GM19455 (cell line): ENCODE results near the gene TMEM132D.

Experiments used
- ATAC-seq: cut with Tn5 transposase; IDR thresholded peaks from one replicate; pipeline ENCODE4 v1.9.1; 2021; ENCODE audit not compliant: unreplicated experiment

The TMEM132D gene

DNA sequence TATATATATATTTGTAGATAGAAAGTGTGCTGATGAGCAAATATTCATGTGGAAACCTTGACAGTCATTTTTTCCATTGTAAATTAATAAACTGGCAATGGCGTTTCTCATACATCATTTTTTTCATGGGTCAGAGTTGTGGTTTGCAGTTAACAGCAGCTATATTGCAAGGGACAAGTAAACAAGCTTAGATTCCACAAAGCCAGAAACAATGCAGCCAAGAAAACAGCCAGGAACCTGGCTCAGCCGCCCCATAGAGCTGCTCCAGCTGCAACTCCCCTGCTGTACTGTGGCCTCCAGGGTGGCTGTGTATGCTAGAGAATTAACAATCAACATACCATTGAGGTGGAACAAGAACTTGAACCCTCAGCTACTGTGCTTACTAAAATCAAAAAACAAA is 298.2 kb downstream of the TMEM132D start:
- no peak for ATAC-seq

DNA sequence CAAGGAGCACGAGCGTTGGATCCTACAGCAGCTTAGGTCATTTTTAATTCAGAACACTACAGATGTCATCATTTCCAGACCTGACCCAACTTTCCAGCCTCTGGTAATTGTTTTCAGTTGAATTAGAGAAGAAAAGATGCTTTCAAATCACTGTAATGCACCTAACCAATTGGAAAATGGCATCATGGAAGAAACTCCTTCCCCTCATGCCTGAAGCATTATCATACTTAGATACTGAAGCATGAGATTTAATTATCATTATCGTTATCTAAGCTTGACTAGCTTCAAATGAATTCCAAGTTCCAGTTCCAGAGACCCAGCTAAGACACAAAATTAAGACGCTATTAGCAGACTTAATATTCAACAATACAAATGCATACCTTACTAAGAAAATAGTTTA is 299.3 kb downstream of the TMEM132D start:
- ATAC-seq, result no peak

DNA sequence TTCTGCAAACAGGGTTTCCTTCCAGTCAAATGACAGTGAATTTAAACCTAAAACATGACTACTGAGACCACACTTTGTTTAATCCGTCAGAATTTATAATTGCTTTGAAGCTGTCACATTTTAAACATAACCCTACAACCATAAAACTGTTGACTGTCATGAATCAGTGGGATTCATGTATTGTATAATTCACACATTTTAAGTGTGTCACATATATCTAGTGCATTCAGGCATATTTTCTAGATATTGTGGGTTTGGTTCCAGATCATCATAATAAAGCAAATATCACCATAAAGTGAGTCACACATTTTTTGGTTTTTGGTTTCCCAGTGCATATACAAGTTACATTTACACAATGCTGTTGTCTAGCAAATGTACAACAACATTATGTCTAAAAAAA is 304.4 kb downstream of the TMEM132D start:
- ATAC-seq, result no peak

- no peak for ATAC-seq
Measured at GRCh38 chr12:129594098-129594497, 309.7 kb downstream of the TMEM132D start.

DNA sequence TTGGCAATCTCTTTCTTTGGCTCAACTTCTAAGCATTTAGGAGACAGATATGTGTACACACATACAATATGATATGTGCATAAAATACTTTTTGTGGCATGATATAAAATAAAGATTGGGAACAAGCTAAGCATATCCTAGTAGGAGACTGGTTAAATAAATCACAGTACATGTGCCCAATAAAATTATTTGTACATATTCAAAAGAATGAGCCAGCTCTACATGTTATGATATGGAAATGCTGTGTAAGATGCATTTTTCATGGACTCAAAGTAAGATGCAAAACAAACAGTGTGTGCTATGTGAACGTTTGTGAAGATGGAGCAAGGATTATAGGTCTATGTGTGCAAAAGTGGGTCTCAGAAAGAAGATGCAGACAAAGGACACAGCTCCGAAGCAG is 311.4 kb downstream of the TMEM132D start:
- ATAC-seq, result no peak

- ATAC-seq, result no peak
Measured at GRCh38 chr12:129589503-129589902, 314.3 kb downstream of the TMEM132D start.

- no peak for ATAC-seq
Measured at GRCh38 chr12:129588142-129588541, 315.7 kb downstream of the TMEM132D start.

GRCh38 chr12:129585296-129585695 is 318.5 kb downstream of the TMEM132D start:
- no peak for ATAC-seq

DNA sequence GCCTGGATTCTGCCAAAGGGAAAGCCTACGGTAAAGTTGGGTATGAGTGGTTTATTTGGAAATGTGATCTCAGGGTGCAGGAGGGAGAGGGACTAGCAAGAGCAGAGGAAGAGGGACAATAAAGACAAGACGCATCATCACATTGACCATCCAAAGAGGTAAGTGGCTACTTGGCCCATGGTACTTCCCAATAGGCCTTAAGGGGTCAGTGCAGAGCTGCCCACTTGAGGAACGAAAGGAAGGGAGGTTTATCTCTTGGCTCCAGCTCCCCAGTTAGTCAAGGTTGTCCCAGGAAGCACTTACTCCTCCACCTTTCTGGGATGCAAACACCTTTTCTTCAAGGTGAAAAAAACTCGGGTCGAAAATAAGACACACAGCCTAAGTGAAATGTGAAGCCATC is 323.9 kb downstream of the TMEM132D start:
- no peak for ATAC-seq

DNA sequence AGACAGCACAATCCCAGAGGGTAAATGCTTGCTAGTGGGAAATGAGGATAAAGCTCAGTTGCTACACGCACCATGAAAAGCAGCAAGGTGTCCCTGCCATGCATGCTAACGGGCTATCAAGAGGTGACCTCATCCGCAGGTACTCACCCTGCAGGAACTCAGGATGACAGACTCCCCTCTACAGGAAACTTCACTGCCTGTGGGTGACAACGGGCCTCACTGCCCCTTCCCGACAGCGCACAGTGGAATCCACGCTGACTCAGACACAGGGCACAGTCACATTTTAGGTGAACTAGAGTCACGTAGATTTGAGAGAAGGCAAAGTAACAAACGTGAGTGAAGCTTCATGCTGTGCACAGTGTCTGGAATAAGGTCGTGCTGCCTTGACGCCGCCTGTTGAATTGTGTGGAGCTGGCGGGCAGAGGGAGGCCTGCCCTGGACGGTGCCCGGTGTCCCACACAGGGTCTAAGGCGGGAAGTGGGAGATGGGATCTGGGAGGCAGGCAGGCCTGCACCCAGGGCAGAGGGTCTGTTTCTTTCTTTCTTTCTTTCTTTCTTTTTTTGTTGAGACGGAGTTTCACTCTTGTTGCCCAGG is 331.8 kb downstream of the TMEM132D start:
- no peak for ATAC-seq

DNA sequence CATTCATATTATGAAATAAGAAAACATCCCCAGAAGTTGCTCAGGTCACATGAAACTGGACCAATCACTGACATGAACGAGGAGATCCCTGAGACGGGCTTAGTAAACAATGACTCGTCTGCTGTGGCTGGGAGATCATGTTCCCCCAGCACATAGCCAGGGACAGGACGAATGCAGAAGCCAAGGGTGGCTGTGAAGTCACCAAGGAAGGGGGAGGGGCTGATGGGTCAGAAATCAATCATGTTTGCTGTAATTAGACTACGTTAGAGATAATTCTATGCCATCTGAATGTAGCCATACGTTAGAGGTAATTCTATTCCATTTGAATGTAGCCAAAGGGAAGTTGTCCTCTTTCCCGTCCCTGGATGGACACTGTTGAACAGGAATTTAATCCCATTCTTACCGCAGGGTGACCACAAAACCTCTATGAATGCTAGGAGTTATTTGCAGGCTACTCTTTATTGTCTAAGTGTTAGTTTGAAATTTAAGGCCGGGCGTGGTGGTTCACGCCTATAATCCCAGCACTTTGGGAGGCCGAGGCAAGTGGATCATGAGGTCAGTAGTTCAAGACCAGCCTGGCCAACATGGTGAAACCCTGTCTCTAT is 332.9 kb downstream of the TMEM132D start:
- no peak for ATAC-seq

DNA sequence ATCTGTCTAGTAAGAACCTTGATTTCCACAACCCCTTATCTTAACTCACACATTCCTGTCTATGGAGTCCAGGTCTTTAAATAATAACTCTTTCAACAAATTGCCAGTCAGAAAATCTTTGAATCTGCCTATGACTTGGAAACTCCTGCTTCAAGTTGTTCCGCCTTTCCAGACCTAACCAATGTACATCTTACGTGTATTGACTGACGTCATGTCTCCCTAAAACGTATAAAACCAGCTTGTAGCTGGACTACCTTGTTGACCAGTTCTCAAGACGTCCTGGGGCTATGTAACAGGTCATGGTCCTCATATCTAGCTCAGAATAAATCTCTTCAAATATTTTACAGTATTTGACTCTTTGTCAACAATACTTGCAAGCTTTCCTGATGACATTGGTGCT is 337.0 kb downstream of the TMEM132D start:
- no peak for ATAC-seq

DNA sequence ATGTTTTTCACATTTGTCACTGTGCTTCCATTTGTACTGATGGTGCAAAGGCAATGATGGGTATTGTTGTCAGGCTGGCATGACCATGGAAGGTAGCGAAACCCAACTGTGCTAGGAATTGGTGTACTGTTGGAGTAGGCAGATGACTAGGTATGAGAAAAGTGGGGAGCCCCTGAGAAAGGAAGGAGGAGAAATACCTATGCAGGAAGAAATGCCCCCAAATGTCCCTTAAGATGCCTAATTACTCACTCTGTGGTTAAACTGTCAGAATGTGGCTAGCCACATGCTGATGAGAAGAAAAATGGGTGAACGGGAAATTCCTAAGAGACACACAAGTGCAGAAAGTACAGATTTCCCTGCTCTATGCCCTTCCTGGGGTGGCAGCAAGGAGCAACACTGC is 339.1 kb downstream of the TMEM132D start:
- no peak for ATAC-seq

- no peak for ATAC-seq
Measured at GRCh38 chr12:129563266-129563665, 340.6 kb downstream of the TMEM132D start.

DNA sequence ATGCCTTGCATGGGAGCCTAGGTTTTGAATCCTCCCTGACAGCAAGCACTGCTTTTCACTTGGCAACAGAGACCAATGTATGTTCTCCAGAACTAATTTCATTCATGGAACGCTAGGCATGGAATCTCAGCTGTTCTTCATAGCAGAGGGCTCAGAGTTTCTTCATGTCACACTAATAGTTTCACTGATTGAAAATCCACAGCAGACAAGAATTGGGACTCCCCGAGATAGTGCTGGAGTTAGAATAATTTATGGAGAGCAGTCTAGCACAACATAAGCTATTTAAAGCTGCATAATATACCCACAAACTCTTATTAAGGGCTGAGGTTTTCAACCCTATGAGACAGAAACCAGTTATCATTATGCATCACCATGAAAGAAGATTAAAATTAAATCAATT is 342.5 kb downstream of the TMEM132D start:
- no peak for ATAC-seq

- ATAC-seq, result no peak
Measured at GRCh38 chr12:129559776-129560175, 344.0 kb downstream of the TMEM132D start.

DNA sequence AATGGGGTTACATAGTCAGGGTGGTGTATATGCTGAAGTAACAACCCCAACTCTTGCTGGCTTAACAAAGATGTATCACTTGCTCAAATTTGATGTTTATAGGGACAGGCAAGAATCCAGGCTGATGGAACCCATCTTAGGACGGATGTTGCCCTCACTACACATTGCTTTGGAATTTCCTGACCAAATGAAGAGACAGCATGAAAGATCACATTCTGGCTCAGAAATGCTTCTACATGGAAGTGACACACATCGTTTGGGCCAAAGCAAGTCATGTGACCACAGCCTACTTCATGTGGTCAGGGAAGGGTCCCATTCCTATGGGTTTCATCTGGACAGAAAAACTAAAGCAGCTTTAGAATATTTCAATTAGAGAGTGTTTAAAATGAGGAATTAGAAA is 345.8 kb downstream of the TMEM132D start:
- no peak for ATAC-seq

DNA sequence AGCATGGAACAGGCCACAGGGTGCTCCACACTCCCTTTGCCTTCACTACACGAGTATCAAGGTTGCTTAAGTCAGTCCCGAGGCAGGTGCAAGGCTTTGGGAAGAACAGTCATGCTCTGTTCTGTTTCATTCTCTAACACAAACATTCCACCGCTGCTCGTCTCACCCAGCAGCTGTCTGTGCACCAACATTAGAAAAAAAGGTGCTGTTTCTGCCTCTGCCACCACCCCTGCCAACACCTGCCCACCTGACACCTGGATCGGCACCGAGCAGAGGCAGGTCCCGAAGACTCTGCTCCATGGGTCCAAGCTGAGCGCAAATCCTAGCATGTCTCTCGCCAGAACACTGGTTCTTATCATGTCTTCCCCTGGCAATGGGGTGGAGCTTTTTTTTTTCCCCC is 347.7 kb downstream of the TMEM132D start:
- no peak for ATAC-seq

DNA sequence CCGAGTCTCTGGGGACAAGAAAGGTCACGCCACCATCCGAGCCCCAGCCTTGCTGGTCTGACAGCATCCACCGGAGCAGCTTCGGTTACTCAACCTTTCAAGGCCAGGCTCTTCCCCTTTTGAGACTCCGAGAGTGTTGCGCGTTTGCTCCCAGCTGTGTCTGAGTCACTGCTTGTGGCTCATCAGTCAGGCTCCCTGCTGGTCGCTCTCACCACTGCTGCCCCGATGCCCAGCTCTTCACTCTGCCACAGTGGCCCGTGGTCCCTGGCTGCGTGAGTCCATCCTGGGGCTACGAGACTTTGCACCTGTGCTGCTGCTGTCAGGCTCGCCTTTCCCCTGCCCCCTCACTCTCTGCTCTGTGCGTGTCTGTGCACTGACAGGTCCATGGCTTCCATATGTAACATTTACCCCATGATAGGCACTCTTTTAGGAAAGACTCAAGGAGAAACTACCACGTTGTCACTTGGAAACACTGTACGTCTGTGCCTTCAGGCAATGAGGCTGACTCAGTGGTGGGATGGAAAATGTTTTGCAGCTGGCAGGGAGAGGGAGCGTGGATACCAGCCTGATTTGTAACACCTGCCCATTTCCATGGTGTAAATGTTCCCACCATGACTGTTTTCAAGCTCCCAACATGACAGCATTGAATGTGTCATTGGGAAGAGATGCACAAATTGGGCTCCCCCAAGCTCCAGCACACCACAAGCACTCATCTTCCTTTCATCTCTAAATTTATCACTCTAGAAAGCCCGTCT is 350.7 kb downstream of the TMEM132D start:
- no peak for ATAC-seq

GRCh38 chr12:129551441-129551840 is 352.4 kb downstream of the TMEM132D start:
- ATAC-seq, result no peak

DNA sequence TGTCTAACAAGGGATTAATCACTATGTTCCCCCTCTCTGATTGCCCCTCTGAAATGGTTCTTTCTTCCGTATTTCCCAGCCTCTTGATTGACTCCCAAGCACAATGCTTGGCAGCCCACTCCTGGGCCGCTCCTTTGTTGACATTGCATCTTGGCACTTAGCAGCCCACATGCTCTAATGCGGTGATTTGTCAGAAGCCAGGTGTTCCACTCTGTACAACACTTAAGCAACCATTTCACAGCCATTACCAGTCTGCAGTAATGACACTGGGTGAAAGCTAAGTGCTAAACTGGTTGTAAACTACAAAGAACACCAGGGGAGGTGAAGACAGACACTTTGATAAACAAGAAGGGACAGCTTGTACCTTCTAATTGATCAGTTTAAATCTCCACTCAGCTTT is 353.5 kb downstream of the TMEM132D start:
- no peak for ATAC-seq

- no peak for ATAC-seq
Measured at GRCh38 chr12:129549656-129550055, 354.2 kb downstream of the TMEM132D start.
